ENCODE results near the gene PCYT2. TPM values are rescaled to one million over a fixed set of nuclear protein-coding genes. Genes with fewer than 3 reads are reported as not detected.
A peak's percentile ranks its signal among the peaks of the same experiment; 100 is the strongest.

Gene PCYT2
- total RNA-seq, 3 donors from 2014 or later: 36.0 to 59.4 (median 58.3) TPM

DNA sequence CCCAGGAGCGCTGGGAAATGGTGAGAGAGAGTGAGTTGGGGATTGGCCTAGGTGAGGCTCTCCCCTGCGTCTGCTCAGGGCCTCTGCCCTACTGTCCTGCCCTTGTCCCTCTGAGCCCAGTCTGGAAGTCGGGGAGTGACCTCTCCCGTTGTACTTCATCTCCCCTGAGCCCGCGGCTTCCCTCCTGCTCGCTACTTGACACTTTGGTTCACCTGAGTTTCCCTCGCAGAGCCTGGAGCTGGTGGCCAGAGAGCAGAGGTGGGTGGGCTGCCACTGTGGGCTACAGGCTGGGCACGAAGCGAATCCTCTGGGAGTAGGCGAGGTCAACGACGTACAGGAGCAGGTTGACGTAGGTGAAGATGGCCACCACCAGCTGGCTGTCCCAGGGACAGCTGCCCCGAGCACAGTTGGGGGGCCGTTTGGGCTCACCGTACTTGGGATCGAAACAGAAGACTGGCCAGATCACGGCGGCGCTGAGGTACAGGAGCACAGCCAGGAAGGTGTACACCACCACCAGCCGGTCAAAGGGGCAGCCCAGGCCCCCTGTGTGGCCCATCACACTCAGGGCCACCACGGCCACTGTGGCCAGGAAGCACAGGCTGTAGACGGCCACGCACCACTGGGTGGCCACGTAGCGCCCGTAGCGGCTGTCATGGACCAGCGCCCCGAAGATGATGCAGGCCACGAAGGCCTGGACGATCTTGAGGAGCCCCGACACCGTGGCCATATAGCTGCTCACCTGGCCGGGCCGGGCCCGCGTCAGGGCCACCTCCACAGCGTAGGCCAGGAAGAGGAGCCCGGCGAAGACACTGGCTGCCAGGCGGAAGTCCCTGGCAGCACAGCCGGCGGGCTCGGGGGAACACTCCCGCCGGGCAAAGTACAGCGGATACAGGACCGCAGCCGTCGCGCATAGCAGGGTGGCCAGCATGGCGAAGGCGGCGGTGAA is 29.6 kb upstream of the PCYT2 start:
- intact Hi-C loops (cut with DNase I, micrococcal nuclease): no loop called here
- Histone ChIP-seq H3K4me3 (no peak overlapping the region), H3K4me1 (ENCODE audit: low read depth) (peaks cover 12% of the 10 kb centered on the region), H3K36me3 (ENCODE audit: low read depth) (no peaks in the 10 kb centered on the region), H3K9me3 (no peaks in the 10 kb centered on the region)
- ATAC-seq: no peak
- DNase-seq: peak in 1 of 3 donors; percentile 54
- TF ChIP-seq, protein P1, sequence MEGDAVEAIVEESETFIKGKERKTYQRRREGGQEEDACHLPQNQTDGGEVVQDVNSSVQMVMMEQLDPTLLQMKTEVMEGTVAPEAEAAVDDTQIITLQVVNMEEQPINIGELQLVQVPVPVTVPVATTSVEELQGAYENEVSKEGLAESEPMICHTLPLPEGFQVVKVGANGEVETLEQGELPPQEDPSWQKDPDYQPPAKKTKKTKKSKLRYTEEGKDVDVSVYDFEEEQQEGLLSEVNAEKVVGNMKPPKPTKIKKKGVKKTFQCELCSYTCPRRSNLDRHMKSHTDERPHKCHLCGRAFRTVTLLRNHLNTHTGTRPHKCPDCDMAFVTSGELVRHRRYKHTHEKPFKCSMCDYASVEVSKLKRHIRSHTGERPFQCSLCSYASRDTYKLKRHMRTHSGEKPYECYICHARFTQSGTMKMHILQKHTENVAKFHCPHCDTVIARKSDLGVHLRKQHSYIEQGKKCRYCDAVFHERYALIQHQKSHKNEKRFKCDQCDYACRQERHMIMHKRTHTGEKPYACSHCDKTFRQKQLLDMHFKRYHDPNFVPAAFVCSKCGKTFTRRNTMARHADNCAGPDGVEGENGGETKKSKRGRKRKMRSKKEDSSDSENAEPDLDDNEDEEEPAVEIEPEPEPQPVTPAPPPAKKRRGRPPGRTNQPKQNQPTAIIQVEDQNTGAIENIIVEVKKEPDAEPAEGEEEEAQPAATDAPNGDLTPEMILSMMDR (IDR thresholded peaks at IDR 0.05): no peak

DNA sequence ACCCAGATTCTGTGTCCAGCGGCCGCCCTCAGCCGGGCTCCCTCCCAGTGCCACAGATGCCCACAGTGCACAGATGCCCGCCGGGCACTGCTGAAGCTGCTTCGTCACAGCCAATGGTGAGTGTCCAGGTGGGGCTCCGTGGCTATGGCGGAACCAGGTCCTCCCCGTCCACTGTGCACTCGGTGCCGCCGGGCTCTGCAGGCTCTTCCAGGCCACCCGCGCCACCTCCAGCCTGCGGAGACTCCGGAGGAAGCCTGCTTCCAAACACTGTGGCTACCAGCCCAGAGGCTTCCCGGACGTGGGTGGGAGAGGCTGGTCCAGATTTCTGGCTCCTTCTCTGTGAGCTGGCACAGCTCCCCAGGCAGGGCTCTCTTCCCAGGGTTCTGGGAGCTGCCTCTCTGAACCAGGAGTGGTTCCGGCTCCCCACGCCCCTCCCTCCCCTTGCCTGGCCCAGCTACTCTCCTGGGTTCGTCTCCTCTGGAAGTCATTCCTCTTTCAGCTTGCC is 28.7 kb upstream of the PCYT2 start:
- TF ChIP-seq, protein P1 (IDR thresholded peaks at IDR 0.05): no peak
- no peaks in the 10 kb centered on the region for H3K36me3 ChIP-seq (ENCODE audit: low read depth)
- intact Hi-C loops (cut with DNase I, micrococcal nuclease): no loop called here
- H3K4me1 ChIP-seq (ENCODE audit: low read depth): peaks cover 12% of the 10 kb centered on the region
- H3K9me3 ChIP-seq: no peaks in the 10 kb centered on the region
- no peak overlapping the region for H3K4me3 ChIP-seq
- peak in 2 of 3 donors; percentile 32 to 61 for DNase-seq
- ATAC-seq: no peak

DNA sequence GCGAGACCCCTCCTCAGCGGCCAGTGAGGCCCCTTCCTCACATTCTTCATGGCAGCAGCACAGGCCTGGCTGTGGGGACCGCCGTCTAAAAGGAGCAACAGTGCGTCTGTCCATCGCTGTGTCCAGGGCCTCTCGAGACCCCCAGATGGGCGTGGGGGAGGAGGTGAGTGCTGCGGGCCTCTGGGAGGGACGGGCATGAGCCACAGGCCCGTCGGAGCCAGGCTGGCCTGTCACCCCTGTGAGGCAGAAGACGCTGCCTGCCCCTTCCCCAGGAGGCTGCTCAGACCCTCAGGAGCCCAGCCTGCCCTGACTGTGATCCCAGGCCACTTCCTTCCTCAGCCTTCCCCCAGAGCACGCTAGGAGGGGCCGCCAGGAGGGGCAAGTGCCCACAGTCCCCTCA is 28.0 kb upstream of the PCYT2 start:
- no peak overlapping the region for H3K4me3 ChIP-seq
- ATAC-seq (no peak), DNase-seq (peak in 1 of 3 donors; percentile 27)
- TF ChIP-seq, protein P1 (IDR thresholded peaks at IDR 0.05): no peak
- H3K36me3 ChIP-seq (ENCODE audit: low read depth): no peaks in the 10 kb centered on the region
- H3K4me1 ChIP-seq (ENCODE audit: low read depth): peaks cover 12% of the 10 kb centered on the region
- intact Hi-C loops (cut with DNase I, micrococcal nuclease): no loop called here
- H3K9me3 ChIP-seq: no peaks in the 10 kb centered on the region

DNA sequence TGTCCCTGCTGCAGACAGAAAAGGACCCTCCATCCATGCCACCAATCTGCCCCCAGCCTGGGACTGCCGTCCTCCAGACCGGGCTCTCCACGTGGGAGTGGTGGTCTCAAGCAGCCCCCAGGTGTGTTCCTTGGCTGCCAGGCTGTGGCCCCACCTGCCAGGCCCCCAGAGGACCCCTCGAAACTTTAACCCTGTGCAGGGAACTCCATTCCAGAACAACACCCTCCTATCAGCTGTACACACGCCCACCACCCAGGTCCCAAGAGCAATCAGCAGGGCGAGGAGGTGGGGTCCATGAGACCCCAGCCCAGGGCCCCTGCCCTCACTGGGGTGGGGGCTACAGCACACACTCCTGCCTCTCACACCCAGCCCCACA is 24.5 kb upstream of the PCYT2 start:
- DNase-seq (no peak), ATAC-seq (no peak)
- Histone ChIP-seq H3K4me1 (ENCODE audit: low read depth) (peaks cover 8% of the 10 kb centered on the region), H3K4me3 (no peak overlapping the region), H3K36me3 (ENCODE audit: low read depth) (no peaks in the 10 kb centered on the region), H3K9me3 (no peaks in the 10 kb centered on the region)
- intact Hi-C loops (cut with DNase I, micrococcal nuclease): no loop called here
- TF ChIP-seq, protein P1 (IDR thresholded peaks at IDR 0.05): no peak

DNA sequence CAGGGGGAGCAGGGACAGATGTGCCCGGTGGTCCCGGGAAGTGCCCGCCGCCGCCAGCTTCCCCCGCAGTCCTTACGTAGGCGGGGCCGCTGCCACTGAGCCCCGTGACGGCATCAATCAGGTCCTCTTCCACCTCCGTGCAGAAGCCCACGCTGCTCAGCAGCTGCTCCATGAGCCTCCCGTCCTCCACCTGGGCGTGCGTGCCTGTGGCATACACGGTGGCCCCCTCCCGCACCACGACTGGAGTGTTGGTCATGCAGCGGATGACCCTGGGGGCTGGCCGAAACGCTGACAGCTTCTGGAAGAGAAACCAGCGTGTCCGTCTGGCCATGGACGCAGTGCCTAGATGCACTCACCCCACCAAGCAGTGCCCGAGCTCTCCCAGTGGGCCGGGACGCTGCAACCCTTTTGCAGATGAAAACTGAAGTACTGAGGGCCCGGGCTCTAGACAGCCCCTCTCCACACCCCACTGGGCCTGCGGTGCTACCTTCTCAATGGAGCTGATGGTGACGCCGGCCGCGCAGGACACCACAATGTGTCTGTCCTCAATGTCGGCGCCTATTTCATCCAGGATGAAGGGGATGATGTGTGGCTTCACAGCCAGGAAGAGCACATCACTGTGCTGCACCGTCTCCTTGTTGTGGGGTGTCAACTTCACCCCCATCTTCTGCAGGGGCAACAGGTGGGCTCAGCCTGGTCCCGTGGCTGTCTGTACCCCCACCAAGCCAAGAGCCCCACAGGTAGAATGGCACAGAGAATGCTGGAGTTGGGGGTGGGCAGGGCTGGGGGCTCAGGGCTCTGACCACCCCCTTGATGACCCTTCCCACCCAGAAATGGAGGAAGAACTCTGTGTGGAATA is 23.9 kb upstream of the PCYT2 start:
- ATAC-seq (no peak), DNase-seq (peak in 1 of 3 donors; percentile 56)
- Histone ChIP-seq H3K4me3 (no peak overlapping the region), H3K9me3 (no peaks in the 10 kb centered on the region), H3K4me1 (ENCODE audit: low read depth) (peaks cover 11% of the 10 kb centered on the region), H3K36me3 (ENCODE audit: low read depth) (no peaks in the 10 kb centered on the region)
- TF ChIP-seq, protein P1 (IDR thresholded peaks at IDR 0.05): no peak
- intact Hi-C loops (cut with DNase I, micrococcal nuclease): no loop called here

All from mucosa of descending colon (tissue), 3 donors.